PC-3 (cell line): ENCODE results near the gene NUAK1.

Experiments
- EZH2 ChIP-seq: fragments of 300-600 bp; sonication (generic); IDR thresholded peaks from one replicate; pipeline ENCODE4 v1.6.1; 2017; ENCODE audit warnings: antibody characterized with exemption, mild to moderate bottlenecking, low read length; ENCODE audit not compliant: unreplicated experiment
- EZH2phosphoT487 ChIP-seq: fragments of 300-600 bp; sonication (generic); IDR thresholded peaks from 2 replicates; pipeline ENCODE4 v1.6.1; 2018; ENCODE audit warnings: mild to moderate bottlenecking, antibody characterized with exemption, low read length, borderline replicate concordance
- TF ChIP-seq, protein P1 (sequence below): fragments of 300-600 bp; sonication (generic); conservative IDR thresholded peaks from 2 replicates; pipeline ENCODE4 v1.5.1; 2017; ENCODE audit warnings: antibody characterized with exemption, low read depth, mild to moderate bottlenecking, low read length

DNA sequence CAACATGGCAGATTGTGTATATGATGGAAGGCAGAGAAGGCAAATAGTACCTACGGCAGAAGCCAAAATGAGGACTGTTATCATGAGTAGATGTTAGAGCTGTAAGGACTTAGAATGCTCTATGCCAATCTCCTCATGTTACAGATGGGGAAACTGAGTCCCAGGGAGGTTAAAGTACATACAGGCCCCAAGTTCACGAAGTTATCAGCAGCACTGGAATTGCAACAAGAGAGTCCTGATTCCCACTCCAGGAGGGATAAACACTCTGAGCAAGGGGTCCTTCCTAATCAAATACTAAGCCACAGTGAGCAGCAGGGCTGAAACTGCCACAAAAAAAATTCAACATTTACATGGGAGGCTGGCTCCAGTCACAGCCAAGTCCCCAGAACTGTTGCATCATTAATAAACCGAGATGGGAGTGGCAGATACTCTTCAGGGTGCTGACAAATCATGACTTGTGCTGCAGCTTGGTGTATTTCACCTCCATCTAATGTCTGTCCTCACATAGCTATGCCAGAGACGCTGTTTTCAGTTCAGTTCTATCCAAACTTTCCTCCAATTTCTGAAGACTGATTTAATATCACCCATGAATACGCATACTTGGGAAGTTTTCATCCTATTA is 24.2 kb downstream of the NUAK1 start:
- TF ChIP-seq, protein P1, sequence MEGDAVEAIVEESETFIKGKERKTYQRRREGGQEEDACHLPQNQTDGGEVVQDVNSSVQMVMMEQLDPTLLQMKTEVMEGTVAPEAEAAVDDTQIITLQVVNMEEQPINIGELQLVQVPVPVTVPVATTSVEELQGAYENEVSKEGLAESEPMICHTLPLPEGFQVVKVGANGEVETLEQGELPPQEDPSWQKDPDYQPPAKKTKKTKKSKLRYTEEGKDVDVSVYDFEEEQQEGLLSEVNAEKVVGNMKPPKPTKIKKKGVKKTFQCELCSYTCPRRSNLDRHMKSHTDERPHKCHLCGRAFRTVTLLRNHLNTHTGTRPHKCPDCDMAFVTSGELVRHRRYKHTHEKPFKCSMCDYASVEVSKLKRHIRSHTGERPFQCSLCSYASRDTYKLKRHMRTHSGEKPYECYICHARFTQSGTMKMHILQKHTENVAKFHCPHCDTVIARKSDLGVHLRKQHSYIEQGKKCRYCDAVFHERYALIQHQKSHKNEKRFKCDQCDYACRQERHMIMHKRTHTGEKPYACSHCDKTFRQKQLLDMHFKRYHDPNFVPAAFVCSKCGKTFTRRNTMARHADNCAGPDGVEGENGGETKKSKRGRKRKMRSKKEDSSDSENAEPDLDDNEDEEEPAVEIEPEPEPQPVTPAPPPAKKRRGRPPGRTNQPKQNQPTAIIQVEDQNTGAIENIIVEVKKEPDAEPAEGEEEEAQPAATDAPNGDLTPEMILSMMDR = no peak
- TF ChIP-seq EZH2 (no peak), EZH2phosphoT487 (no peak)
